Measurements from ENCODE around the gene MAPKAP1.

The MAPKAP1 gene

DNA sequence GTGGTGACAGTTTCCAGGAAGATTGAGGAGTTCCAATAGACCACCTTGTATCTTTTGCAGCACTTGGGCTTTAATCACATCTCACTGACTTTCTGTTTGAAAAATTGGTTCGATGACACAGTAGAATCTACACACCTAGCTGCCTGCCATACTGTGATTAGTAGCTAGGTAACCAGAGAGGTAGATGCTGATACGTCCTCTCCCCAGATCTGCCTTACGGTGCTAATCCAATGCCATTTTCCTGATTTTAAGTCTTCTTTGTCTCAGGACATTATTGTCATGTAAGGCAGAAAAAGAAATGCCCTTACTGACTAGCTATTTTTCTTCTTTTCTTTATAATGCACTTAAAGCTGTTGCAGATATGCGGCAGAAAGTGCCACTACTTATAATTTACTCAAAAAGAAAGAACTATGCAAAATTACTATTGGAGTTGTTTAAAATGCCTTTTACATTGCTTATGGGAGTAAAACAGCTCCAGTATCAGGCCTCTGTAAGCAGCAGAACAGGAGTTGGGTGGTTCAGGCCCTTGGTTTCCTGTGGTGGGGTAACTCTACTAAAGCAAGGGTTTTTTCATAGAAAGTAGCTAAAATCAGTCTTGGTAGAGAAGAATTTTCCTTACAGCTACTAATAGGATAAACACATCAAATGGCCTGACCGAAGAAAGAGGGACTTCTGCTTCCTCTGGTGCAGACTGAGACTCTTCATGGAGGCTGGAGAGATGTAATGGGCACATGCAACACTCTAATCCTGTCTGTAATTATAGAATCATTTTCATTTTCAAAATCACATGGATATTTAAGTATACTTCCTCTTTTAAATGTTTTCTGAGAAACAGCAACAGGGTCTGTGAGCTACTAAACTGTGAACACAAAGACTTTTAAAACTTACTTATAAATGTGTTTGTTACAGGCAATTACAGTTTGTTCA, 177.2 kb downstream of the MAPKAP1 start:
- DNase-seq: no peak

- no peak for DNase-seq
These were observed 177.9 kb downstream of the MAPKAP1 start for GRCh38 chr9:125529107-125529506.

DNA sequence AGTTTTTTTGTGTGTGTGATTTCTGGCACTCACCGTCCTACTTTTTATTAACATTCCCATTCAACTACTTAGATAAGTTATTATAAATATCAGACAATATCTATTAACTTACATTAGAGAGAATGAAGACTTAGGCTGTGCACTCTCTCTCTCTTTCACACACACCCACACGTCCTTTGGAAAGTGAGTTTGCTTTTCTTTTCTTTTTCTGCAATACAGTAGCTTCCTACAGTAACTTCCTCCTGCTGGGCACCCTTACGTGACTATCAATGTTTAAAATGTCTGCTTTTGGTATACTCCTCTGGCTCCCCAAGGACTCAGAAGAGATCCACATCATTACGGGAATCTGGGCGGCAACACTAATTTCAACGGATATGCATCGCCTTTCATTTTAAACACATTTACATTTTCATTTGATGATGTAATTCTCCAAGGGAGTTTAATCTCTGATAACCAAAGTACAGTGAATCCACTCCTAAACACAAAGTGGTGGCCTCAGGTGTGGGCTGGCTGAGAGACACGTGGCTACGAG, 179.5 kb downstream of the MAPKAP1 start:
- DNase-seq: no peak

DNA sequence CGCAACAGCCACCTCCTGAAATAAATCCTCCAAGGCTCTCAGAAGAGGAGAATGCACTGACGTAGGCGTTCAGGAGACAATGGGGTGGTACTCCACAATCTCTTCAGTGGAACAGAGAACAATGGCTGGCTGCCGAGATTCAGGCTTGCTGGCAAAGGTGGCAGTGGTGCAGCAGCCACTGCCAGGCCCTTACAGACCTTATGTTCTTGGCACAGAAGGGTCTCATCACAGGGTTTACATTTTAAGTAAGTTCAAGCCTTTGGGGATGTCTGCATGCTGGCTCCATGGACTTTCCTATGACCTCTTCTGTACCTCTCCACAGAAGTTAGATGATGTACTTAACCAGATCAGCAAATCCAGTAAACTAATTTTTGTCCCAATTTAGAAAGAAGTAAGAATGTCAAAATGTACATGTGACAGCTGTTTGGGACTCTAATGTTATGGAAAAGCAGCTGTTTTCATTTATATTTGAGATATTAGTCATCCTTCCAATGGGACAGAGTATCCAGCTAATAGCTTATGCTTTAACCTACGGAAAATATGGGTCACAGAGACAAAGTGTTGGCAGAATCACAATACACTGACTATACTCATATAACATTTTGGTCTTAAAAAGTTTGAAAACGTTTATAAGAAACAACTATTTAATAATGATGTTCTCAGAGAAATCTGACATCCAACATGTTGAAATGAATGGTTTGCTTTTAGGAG, 180.9 kb downstream of the MAPKAP1 start:
- DNase-seq: no peak

DNA sequence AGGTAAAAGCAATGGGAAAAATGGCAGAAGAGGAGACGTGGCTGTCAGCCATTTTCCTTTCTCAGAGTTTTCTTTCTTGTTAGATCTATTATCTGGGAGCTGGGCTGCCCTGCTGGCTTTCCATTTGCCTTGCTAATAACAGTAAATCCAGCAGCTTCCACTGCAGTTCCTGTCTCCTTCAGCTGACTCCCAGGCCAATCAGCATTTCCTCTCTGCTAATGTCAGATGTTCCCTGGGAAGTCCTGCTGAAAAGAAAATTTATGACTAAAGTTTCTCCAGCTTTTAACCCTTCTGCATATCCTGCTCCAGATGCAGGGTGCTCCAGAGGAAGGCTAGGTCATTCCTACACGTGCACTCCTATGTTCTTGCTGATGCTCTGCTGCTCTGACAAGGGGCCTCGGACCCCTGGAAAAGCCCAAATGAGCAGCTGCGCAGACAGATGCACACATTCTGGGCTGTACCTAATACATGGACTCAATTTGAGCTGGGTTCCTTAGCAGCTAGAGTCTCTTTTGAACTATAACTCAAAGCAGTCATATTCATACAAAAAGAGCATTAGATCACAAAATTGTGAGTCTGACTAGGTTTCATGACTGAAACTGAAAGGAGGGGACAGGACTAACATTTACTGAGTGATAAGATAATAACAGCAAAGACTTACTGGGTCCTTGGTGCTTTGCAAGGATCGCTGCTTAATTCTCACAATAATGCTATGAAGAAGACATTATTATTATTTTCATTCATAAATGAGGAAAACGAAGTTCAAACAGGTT, 182.2 kb downstream of the MAPKAP1 start:
- no peak for DNase-seq

GRCh38 chr9:125523681-125524080, 183.3 kb downstream of the MAPKAP1 start:
- DNase-seq: no peak

GRCh38 chr9:125522328-125522725, 184.7 kb downstream of the MAPKAP1 start:
- no peak for DNase-seq

DNA sequence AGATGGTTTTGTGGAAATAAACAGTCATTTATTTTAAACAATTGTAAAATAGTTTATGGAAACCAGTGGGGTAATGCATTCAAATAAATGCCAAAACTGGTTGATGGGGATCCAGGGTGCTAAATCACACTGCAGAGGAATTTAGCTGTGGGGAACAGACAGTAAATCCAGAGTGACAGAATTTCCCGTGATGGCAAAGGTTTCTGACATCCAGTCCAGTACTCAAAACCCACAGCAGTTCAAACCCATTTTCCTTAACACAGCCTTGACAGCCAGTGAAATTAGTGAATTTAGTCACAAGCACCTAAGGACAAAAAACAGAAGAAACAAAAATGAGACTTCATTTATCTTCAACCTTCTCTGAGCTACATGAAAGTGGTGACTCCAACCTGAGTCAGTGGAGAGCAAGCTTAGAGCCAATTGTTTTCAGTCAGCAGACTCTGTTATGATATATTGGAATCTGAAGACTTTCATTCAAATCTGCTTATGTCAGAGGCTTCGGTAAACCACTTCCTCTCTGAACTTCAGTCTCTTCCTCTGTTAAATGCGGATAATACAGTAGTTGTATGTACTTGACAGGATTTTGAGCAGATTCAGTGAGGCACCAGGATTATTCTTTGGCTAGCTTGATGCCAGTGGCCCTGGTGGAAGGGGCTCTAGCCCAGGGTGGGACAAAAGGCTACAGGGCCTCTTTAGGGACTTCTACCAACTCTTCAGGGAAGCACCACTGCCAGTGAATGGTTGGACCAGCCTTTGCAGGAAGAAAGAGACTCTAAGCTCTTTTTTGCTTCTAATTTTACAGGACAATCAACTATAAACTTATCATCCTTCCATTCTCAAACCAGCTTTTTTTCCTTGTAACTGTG, 185.3 kb downstream of the MAPKAP1 start:
- DNase-seq: no peak

GRCh38 chr9:125519734-125520133, 187.3 kb downstream of the MAPKAP1 start:
- no peak for DNase-seq

GRCh38 chr9:125517577-125517976, 189.4 kb downstream of the MAPKAP1 start:
- no peak for DNase-seq

- no peak for DNase-seq
These were observed 190.7 kb downstream of the MAPKAP1 start for GRCh38 chr9:125515983-125516940.

DNA sequence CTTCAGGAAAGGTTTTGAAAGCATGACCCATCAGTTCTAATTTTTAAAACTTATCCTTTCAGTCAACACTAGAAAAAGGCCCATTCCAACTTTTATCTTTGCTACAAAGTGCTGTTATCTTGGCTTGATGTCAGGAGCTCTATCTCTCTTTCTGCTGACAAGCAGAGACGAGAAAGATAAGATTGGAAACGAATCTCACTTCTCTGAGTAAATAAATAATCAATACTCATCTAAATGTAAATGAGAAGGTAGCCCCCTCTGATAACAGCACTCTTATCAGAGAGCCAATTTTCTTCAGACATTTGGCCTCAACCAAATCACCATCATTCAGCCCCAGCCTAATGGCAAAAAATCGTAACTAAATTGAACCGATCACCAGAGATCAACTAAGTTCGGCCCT, 191.7 kb downstream of the MAPKAP1 start:
- DNase-seq: no peak

DNA sequence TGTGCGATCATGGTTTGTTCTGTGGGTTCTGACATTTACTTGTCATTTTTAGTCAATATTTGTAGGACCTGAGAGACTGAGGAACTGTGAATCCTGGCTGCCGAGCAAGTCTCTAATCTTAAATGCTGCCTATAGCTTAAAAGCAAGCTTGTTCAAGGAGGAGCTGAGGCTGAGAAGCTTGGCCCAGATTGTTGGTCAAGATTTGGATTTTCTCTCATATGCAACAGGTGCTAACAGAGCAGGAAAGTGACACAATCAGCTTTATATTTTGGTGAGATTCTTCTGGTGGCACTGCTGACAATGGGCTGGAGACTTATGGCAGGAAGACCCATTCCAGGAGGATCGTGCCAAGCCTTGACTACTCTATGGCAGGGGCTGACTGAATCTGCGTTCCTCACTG, 192.5 kb downstream of the MAPKAP1 start:
- DNase-seq: no peak

DNA sequence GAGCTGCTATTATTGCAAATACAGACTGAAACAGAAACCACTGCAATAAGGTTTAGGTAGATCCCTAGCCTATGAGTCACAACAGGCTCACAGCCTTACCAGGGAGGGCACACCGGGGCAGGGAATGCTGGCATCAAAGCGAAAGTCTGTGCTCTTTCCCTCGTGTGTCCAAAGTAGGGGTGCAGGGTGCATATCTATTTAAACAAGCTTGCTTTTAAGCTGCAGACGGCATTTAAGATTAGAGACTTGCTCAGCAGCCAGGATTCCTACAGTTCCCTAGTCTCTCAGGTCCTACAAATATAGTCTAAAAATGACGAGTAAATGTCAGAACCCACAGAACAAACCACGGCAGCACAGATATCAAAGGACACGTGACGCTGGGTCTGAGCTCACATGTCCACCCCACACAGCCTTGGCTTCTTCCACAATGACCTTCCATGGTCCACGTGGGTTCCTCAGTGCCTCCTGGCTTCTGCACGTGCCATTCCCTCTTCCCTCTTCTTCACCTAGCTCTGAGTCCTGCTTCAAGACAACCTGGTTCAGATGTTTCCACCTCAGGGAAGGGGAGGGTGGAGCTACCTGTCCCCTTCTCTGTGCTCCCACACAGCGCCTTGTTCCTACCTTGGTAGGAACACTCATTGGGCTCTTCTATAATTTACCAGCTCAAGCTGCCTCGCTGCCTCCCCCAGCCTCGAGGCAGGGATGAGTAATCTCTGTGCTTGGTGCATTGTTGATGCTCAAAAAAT, 193.2 kb downstream of the MAPKAP1 start:
- no peak for DNase-seq

DNA sequence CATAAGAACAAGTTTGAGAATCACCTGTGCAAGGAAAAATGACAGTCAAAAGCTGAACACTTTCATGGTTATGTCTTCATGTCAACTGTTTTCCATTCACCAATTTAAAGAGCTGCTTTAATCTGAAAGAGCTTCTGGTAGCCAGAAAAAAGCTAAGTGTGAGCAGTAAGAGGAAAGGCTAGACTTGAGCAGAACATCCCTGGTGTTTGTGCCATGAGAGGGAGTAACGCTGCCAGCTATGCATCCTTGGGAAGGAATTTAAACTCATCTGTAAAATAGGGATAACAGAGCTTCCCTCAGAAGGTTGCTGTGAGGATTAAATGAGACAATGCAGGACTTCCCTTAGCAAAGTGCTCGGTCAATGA, 193.7 kb downstream of the MAPKAP1 start:
- no peak for DNase-seq

GRCh38 chr9:125511789-125512660, 195.0 kb downstream of the MAPKAP1 start:
- no peak for DNase-seq

DNA sequence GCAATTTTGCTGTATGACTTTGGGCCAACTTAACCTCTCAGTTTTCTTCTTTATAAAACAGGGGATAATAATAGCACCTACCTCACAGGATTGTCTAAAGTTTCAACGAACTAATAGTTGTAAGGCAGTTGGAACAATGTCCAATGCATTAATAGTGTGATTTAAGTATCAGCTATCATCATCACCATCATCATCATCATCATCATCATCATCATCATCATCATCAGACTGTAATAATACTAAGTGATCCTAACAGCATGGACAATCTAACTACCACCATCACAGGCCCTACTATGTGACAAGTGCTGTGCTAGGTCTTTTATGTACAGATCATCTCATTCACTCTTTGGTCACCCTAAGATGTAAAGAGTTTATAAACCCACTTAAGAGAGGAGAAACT, 196.0 kb downstream of the MAPKAP1 start:
- DNase-seq: no peak

DNA sequence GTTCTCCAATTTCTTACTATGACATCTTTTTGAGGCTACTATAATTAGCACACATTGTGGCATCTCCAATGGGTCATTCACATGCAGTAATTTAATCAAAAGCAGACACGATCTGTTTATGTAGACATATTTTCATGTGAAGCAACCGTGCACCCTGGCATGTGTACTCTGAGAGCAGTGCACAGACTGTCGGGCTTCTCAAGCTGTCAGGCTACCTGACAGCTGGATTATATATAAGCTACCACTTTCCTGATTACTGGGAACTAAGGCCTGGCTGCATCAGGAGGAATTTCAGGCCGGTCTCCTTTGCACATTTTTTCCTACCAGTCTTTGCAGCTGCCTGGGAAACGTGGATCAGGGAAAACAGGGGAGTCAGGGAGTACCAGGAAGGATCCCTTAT, 197.5 kb downstream of the MAPKAP1 start:
- DNase-seq: no peak

DNA sequence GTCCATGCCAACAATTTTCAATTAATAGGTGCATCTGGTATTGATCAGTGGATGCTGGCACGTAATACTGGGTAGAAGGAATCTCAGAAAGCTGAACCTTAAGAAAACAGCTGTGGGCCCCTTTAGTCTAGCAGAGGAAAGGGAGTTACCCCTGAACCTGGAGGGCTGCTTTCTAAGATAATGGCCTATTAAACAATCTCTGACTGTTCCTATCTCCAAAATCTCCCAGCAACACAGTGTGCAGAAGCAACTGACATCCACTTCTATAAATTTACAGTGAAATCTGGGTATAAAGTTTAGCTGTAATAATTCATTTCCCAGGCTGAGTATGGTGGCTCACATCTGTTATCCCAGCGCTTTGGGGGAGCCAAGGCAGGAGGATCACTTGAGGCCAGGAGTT, 198.8 kb downstream of the MAPKAP1 start:
- no peak for DNase-seq

Data from NCI-H2081 treated with DMSO at 0.1 percent for 48 hours (cell line).